Memory B cell (primary cell): Measurements from ENCODE around the gene FAM174C.

Source experiments
- ATAC-seq: fragments of 150-1000 bp; cut with Tn5 transposase; 2 replicates; pipeline ENCODE4 v1.10.0; 2021; ENCODE audit warnings: low read depth, mild to moderate bottlenecking, moderate library complexity
- DNase-seq, 2 donors: peaks; one replicate each; pipeline ENCODE4 v3.0.0; 2022; ENCODE audit warnings: low spot score in 2 of 2
- H3K27ac Mint-ChIP-seq: one replicate; pipeline ENCODE4 v1.8.0; 2022; ENCODE audit warnings: mild to moderate bottlenecking, moderate library complexity, mixed read lengths
- H3K27me3 Mint-ChIP-seq: one replicate; pipeline ENCODE4 v1.8.0; 2022; ENCODE audit warnings: mixed read lengths
- H3K36me3 Mint-ChIP-seq: one replicate; pipeline ENCODE4 v1.8.0; 2022; ENCODE audit warnings: mild to moderate bottlenecking, mixed read lengths
- H3K4me1 Mint-ChIP-seq: one replicate; pipeline ENCODE4 v1.8.0; 2022; ENCODE audit warnings: mixed read lengths
- H3K4me3 Mint-ChIP-seq: one replicate; pipeline ENCODE4 v1.8.0; 2022; ENCODE audit warnings: mild to moderate bottlenecking, moderate library complexity, mixed read lengths
- H3K9me3 Mint-ChIP-seq: one replicate; pipeline ENCODE4 v1.8.0; 2022; ENCODE audit warnings: mixed read lengths

The FAM174C gene

GRCh38 chr19:1274852-1275259 is 474 bp upstream of the FAM174C start:
- no peaks in the 10 kb centered on the region for H3K9me3 Mint-ChIP-seq
- ATAC-seq = no peak
- peak overlapping the region; percentile 91 for H3K27ac Mint-ChIP-seq
- peaks cover 36% of the 10 kb centered on the region for H3K36me3 Mint-ChIP-seq
- peak overlapping the region; percentile 75 for H3K4me3 Mint-ChIP-seq
- H3K27me3 Mint-ChIP-seq = no peaks in the 10 kb centered on the region
- DNase-seq = no peak
- H3K4me1 Mint-ChIP-seq = peaks cover 34% of the 10 kb centered on the region

- ATAC-seq (no peak), DNase-seq (no peak)
- no peaks in the 10 kb centered on the region for H3K27me3 Mint-ChIP-seq
- H3K4me1 Mint-ChIP-seq = peaks cover 27% of the 10 kb centered on the region
- H3K36me3 Mint-ChIP-seq = peaks cover 30% of the 10 kb centered on the region
- H3K4me3 Mint-ChIP-seq = peak overlapping the region; percentile 92
- no peaks in the 10 kb centered on the region for H3K9me3 Mint-ChIP-seq
- H3K27ac Mint-ChIP-seq = peak overlapping the region; percentile 91
These were observed 772 bp downstream of the FAM174C start for GRCh38 chr19:1275976-1276627.

- Mint-ChIP-seq H3K36me3 (peaks cover 27% of the 10 kb centered on the region), H3K4me3 (peak overlapping the region; percentile 92), H3K4me1 (peaks cover 22% of the 10 kb centered on the region), H3K9me3 (no peaks in the 10 kb centered on the region), H3K27ac (peak overlapping the region; percentile 91), H3K27me3 (peaks cover 2% of the 10 kb centered on the region)
- DNase-seq (no peak), ATAC-seq (no peak)
These were observed 1.3 kb downstream of the FAM174C start for GRCh38 chr19:1276628-1277022.

GRCh38 chr19:1277061-1277460 is 1.7 kb downstream of the FAM174C start:
- Mint-ChIP-seq H3K9me3 (no peaks in the 10 kb centered on the region), H3K27ac (peak overlapping the region; percentile 91), H3K36me3 (peaks cover 24% of the 10 kb centered on the region), H3K4me3 (peak overlapping the region; percentile 92), H3K27me3 (peaks cover 4% of the 10 kb centered on the region), H3K4me1 (peaks cover 21% of the 10 kb centered on the region)
- DNase-seq (no peak), ATAC-seq (no peak)

DNA sequence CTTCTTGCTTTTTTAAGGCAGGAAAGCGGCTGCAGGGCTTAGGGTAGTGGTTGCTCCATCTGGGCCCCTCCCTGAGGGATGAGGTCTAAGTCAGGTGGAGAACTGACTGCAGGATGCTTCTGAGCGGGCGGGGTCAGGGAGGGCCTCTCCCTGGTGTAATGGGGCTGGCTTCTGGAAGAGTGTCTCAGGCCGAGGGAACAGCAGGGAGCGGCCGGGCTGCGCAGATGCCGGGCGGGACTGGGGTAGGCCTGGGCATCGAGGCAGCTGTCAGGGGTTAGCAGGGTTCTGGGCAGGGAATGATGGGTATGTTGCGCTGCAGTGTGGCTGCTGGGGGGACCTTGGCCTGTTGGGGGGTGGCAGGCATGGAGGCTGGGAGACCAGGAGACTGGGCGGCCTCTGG is 2.7 kb downstream of the FAM174C start:
- Mint-ChIP-seq H3K27me3 (peaks cover 6% of the 10 kb centered on the region), H3K4me1 (peaks cover 16% of the 10 kb centered on the region), H3K9me3 (no peaks in the 10 kb centered on the region), H3K4me3 (no peak overlapping the region), H3K36me3 (peaks cover 21% of the 10 kb centered on the region), H3K27ac (no peak overlapping the region)
- ATAC-seq (no peak), DNase-seq (no peak)

DNA sequence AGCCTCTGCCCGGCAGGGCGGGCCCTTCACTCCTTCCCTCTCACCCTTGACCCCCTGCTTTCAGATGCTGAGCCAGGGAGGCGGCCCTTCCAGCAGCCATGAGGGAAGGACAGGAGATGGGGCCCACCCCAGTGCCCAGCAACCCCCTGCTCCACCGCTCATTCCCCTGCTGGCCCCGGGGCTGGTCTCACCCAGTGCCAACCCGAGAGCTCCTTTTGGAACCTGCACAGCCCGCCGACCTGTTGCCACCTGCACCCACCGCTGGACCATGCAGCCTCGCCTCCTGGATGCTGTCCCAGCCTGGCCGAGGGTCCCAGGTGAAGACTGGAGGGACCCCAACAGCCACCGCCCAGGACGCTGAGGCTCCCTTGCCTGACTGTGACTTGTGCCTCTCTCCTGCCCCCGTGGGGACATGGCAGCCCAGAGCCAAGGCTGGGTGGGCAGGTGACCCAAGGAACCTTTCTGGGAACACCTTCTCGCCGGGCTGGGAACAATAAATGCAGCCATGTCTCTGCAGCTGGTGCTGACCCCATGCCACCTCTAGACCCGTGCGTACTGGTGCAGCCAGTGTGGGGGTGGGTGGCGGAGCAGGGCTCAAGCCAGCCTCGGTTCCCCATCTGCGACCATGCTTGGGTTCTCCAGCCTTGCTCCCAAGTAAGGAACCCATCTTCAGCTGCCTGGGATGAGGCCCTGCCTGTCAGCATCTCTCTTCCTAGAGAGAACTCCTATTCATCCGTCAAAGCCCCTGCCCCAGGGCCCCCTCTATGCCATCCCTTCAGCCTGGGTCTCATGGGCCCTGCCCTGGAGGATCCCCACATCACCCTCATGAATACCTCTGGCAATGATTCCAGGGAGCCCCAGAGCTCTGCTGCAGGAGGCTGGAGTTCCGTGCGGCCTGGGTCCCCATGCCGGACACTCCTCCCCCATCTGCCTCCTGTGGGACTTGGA is 3.7 kb downstream of the FAM174C start:
- no peak for ATAC-seq

GRCh38 chr19:1279782-1280341 is 4.5 kb downstream of the FAM174C start:
- no peak overlapping the region for H3K27ac Mint-ChIP-seq
- H3K4me3 Mint-ChIP-seq = no peak overlapping the region
- peaks cover 13% of the 10 kb centered on the region for H3K36me3 Mint-ChIP-seq
- peaks cover 17% of the 10 kb centered on the region for H3K4me1 Mint-ChIP-seq
- ATAC-seq (no peak), DNase-seq (peak; percentile 81 to 84)
- H3K27me3 Mint-ChIP-seq = peaks cover 11% of the 10 kb centered on the region
- H3K9me3 Mint-ChIP-seq = no peaks in the 10 kb centered on the region

More for the DNA sequence above, 3.7 kb downstream of the FAM174C start:
- Mint-ChIP-seq H3K4me1 (peaks cover 15% of the 10 kb centered on the region), H3K9me3 (no peaks in the 10 kb centered on the region), H3K4me3 (no peak overlapping the region), H3K27me3 (peaks cover 6% of the 10 kb centered on the region), H3K36me3 (peaks cover 14% of the 10 kb centered on the region), H3K27ac (no peak overlapping the region)
- DNase-seq = no peak

GRCh38 chr19:1280636-1281568 is 5.6 kb downstream of the FAM174C start:
- Mint-ChIP-seq H3K4me1 (peaks cover 18% of the 10 kb centered on the region), H3K27ac (no peak overlapping the region), H3K4me3 (no peak overlapping the region), H3K27me3 (peaks cover 14% of the 10 kb centered on the region), H3K9me3 (no peaks in the 10 kb centered on the region), H3K36me3 (peaks cover 11% of the 10 kb centered on the region)
- ATAC-seq (no peak), DNase-seq (no peak)

GRCh38 chr19:1281569-1282287 is 6.4 kb downstream of the FAM174C start:
- H3K9me3 Mint-ChIP-seq = no peaks in the 10 kb centered on the region
- ATAC-seq = no peak
- H3K4me1 Mint-ChIP-seq = peaks cover 16% of the 10 kb centered on the region
- peaks cover 14% of the 10 kb centered on the region for H3K27me3 Mint-ChIP-seq
- H3K36me3 Mint-ChIP-seq = peaks cover 11% of the 10 kb centered on the region
- no peak for DNase-seq
- H3K4me3 Mint-ChIP-seq = no peak overlapping the region
- H3K27ac Mint-ChIP-seq = no peak overlapping the region

DNA sequence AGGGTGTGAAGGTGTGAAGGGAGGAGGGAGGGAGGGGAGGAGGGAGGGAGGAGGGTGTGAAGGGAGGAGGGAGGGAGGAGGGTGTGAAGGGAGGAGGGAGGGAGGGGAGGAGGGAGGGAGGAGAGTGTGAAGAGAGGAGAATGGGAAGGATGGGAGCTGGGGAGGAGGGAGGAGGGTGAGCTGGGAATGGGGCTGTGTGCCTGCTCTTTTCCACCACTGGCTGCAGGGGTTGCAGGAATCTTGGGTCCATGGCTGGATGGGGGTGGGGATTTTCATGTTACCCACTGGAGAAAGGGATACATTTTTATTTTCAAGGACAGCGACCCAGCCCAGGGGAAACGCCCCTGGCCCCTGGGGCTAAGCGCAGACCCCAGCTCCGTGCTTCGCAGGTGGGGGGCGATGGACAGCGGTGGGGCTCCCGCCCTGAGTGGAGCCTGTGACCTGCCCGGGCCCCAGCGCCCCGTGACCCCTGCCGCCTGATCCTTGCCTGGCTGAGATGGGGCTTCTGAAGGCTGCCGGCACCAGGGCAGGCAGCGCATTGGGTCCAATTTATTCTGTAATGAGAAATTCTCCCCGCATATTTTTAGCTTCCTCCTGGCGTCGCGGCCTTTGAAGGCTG is 7.4 kb downstream of the FAM174C start:
- ATAC-seq (no peak), DNase-seq (no peak)
- Mint-ChIP-seq H3K9me3 (no peaks in the 10 kb centered on the region), H3K27me3 (peaks cover 16% of the 10 kb centered on the region), H3K36me3 (peaks cover 9% of the 10 kb centered on the region), H3K27ac (no peak overlapping the region), H3K4me3 (no peak overlapping the region), H3K4me1 (peaks cover 14% of the 10 kb centered on the region)

DNA sequence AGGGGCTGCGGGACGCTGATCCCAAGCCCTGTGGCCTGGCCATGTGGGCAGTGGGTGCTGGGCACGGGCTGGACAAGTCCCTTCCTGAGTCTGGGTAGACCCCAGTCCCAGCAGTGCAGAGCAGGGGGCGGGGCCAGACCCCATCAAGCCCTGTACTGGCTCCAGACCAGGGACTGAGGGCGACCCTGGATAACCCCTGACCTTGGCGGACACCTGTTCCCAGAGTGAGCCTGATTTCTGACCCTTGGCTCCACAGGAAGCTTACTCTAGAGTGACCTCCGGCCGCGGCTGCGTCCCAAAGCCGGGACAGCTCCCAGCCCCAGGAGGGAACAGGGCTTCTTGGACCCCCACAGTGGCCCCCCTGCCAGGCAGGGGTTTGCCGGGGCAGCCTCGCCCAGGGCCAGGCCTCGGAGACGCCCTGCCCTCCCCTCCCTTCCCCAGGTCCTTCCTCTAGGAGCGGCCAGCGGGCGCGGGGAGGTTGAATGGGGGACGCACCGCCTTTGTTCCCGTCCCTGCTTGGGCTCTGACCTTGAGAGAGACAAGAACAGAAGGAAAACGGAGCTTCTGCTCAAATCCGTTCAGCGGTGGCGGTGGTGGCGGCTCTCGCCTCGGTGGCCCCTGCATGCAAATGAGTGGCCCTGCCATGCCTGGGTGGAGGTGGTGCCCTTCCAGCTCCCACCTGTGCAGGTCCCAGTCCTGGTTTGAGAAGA is 8.0 kb downstream of the FAM174C start:
- Mint-ChIP-seq H3K9me3 (no peaks in the 10 kb centered on the region), H3K4me3 (no peak overlapping the region), H3K36me3 (peaks cover 9% of the 10 kb centered on the region), H3K4me1 (peaks cover 11% of the 10 kb centered on the region), H3K27ac (no peak overlapping the region), H3K27me3 (peaks cover 18% of the 10 kb centered on the region)
- DNase-seq (no peak), ATAC-seq (no peak)

- ATAC-seq (no peak), DNase-seq (no peak)
- H3K27me3 Mint-ChIP-seq = peaks cover 18% of the 10 kb centered on the region
- H3K27ac Mint-ChIP-seq = no peak overlapping the region
- H3K9me3 Mint-ChIP-seq = no peaks in the 10 kb centered on the region
- peaks cover 11% of the 10 kb centered on the region for H3K4me1 Mint-ChIP-seq
- H3K4me3 Mint-ChIP-seq = no peak overlapping the region
- peaks cover 9% of the 10 kb centered on the region for H3K36me3 Mint-ChIP-seq
These were observed 8.6 kb downstream of the FAM174C start for GRCh38 chr19:1283917-1284292.
